Testis (tissue), 2 donors: ENCODE measurements around the gene LRRC8A.

Experiments used
- POLR2A ChIP-seq: fragments of 450-650 bp; IDR thresholded peaks from one replicate; pipeline ENCODE4 v1.6.1; 2017; ENCODE audit warnings: antibody characterized with exemption, mild to moderate bottlenecking, moderate library complexity
- TF ChIP-seq, protein P1 (sequence below), 3 experiments: fragments of 450-650 bp in 2 of 3; fragments of 200-600 bp in 1 of 3; sonication (generic) in 1 of 3; IDR thresholded peaks; one replicate each; pipeline ENCODE4 v1.5.1; 2016 to 2019; ENCODE audit warnings: antibody characterized with exemption in 3 of 3, mild to moderate bottlenecking in 2 of 3, moderate library complexity in 1 of 3

DNA sequence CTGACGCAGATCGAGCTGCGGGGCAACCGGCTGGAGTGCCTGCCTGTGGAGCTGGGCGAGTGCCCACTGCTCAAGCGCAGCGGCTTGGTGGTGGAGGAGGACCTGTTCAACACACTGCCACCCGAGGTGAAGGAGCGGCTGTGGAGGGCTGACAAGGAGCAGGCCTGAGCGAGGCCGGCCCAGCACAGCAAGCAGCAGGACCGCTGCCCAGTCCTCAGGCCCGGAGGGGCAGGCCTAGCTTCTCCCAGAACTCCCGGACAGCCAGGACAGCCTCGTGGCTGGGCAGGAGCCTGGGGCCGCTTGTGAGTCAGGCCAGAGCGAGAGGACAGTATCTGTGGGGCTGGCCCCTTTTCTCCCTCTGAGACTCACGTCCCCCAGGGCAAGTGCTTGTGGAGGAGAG, 34.3 kb downstream of the LRRC8A start:
- TF ChIP-seq, protein P1, sequence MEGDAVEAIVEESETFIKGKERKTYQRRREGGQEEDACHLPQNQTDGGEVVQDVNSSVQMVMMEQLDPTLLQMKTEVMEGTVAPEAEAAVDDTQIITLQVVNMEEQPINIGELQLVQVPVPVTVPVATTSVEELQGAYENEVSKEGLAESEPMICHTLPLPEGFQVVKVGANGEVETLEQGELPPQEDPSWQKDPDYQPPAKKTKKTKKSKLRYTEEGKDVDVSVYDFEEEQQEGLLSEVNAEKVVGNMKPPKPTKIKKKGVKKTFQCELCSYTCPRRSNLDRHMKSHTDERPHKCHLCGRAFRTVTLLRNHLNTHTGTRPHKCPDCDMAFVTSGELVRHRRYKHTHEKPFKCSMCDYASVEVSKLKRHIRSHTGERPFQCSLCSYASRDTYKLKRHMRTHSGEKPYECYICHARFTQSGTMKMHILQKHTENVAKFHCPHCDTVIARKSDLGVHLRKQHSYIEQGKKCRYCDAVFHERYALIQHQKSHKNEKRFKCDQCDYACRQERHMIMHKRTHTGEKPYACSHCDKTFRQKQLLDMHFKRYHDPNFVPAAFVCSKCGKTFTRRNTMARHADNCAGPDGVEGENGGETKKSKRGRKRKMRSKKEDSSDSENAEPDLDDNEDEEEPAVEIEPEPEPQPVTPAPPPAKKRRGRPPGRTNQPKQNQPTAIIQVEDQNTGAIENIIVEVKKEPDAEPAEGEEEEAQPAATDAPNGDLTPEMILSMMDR (IDR thresholded peaks at IDR 0.05): no peak
- no peak for TF ChIP-seq POLR2A
